ENCODE results near the gene FOS. TPM values are rescaled to one million over a fixed set of nuclear protein-coding genes. Genes with fewer than 3 reads are reported as not detected.

FOS gene
- total and polyA plus RNA-seq, 12 donors: 47.9 to 393 (median 118) TPM

GRCh38 chr14:75289840-75290388 lies 11.3 kb downstream of the FOS start:
- Histone ChIP-seq H3K4me3 (no peak overlapping the region), H3K9me3 (replicated peaks in 1 of 3) (no peaks in the 10 kb centered on the region), H3K27me3 (no peaks in the 10 kb centered on the region), H3K27ac (no peak overlapping the region), H3K36me3 (replicated peaks in 1 of 2) (no peaks in the 10 kb centered on the region), H3K4me1 (replicated peaks in 1 of 2) (peaks cover 0 to 4% of the 10 kb centered on the region in 2 donors)
- WGBS, 4 donors: 76 to 81% (median 78%) methylated on average over 3 of the region's 3 CpGs
- intact Hi-C loops (cut with DNase I): no loop called here
- peak in 2 of 7 donors; percentile 10 to 24 for DNase-seq
- no peak for TF ChIP-seq POLR2A (IDR thresholded peaks at IDR 0.05)
- no peak for TF ChIP-seq CTCF (IDR thresholded peaks at IDR 0.05)

DNA sequence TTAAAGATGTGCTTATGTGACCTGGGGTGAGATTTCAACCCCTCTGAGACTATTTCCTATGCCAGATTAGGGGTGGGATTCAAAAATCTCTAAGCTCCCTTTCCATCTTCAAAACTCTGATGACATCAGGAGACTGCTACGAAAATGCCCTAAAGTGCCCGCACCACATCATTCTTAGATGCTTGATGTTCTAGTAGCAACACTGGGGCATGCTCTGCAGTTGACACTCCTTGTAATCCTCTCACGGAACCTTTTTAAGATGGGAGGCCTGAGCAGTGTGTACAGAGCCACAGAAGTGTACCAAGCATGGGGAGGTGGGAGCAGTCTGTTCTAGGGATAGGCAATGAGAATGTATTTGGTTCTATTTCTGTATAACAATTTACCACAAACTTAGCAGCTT lies 12.2 kb downstream of the FOS start:
- Histone ChIP-seq H3K4me1 (replicated peaks in 1 of 2) (peaks cover 8 to 12% of the 10 kb centered on the region in 2 donors), H3K4me3 (no peak overlapping the region), H3K36me3 (replicated peaks in 1 of 2) (no peaks in the 10 kb centered on the region), H3K9me3 (replicated peaks in 1 of 3) (no peaks in the 10 kb centered on the region), H3K27ac (no peak overlapping the region), H3K27me3 (no peaks in the 10 kb centered on the region)
- WGBS, 4 donors: 83 to 86% (median 85%) methylated on average over 3 of the region's 3 CpGs
- intact Hi-C loops (cut with DNase I): no loop called here
- TF ChIP-seq POLR2A (IDR thresholded peaks at IDR 0.05) (no peak), CTCF (IDR thresholded peaks at IDR 0.05) (no peak)
- DNase-seq: peak in 2 of 7 donors; percentile 1 to 25

DNA sequence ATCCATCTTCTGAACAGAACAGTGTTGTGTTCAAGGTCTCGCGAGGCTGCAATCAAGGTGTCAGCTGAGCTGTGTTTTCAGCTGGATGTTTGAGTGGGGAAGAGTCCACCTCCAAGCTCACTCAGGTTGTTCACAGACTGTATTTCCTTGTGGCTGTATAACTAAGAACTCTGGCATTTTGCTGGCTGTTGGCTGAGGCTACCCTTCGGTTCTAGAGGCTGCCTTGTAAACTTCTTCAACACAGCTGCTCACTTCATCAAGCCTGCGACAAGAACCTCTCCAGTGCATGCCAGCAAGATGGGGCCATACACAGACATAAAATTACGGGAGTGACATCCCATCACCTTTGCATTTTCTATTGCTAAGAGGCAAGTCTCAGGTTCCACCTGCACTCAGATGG lies 12.7 kb downstream of the FOS start:
- Histone ChIP-seq H3K27me3 (no peaks in the 10 kb centered on the region), H3K36me3 (replicated peaks in 1 of 2) (no peaks in the 10 kb centered on the region), H3K27ac (no peak overlapping the region), H3K4me3 (no peak overlapping the region), H3K4me1 (replicated peaks in 1 of 2) (peaks cover 8 to 16% of the 10 kb centered on the region in 2 donors), H3K9me3 (replicated peaks in 1 of 3) (no peaks in the 10 kb centered on the region)
- intact Hi-C loops (cut with DNase I): no loop called here
- DNase-seq: peak in 2 of 7 donors; percentile 4 to 43
- 76 to 89% (median 83%) methylated on average over 5 of the region's 5 CpGs for WGBS, 4 donors
- no peak for TF ChIP-seq CTCF (IDR thresholded peaks at IDR 0.05)
- TF ChIP-seq POLR2A (IDR thresholded peaks at IDR 0.05): no peak

GRCh38 chr14:75292101-75292563 lies 13.5 kb downstream of the FOS start:
- Histone ChIP-seq H3K4me3 (no peak overlapping the region), H3K4me1 (replicated peaks in 1 of 2) (peaks cover 8 to 16% of the 10 kb centered on the region in 2 donors), H3K9me3 (replicated peaks in 1 of 3) (no peaks in the 10 kb centered on the region), H3K27me3 (no peaks in the 10 kb centered on the region), H3K36me3 (replicated peaks in 1 of 2) (no peaks in the 10 kb centered on the region), H3K27ac (no peak overlapping the region)
- DNase-seq: peak in 2 of 7 donors; percentile 16 to 50
- TF ChIP-seq POLR2A (IDR thresholded peaks at IDR 0.05): no peak
- TF ChIP-seq CTCF (IDR thresholded peaks at IDR 0.05): no peak
- 83 to 98% (median 85%) methylated on average over 5 to 9 of the region's 9 CpGs for WGBS, 4 donors
- intact Hi-C loops (cut with DNase I): no loop called here
